ENCODE measurements around the gene IZUMO1. TPM values are rescaled to one million over a fixed set of nuclear protein-coding genes. Genes with fewer than 3 reads are reported as not detected.
"Not testable (repeated sequence)": the region's sequence is repeated elsewhere in the genome, so short reads cannot be mapped to it uniquely, and the experiment has no call there.

Gene IZUMO1
- total RNA-seq, 1 experiment from 2014 or later = not detected

DNA sequence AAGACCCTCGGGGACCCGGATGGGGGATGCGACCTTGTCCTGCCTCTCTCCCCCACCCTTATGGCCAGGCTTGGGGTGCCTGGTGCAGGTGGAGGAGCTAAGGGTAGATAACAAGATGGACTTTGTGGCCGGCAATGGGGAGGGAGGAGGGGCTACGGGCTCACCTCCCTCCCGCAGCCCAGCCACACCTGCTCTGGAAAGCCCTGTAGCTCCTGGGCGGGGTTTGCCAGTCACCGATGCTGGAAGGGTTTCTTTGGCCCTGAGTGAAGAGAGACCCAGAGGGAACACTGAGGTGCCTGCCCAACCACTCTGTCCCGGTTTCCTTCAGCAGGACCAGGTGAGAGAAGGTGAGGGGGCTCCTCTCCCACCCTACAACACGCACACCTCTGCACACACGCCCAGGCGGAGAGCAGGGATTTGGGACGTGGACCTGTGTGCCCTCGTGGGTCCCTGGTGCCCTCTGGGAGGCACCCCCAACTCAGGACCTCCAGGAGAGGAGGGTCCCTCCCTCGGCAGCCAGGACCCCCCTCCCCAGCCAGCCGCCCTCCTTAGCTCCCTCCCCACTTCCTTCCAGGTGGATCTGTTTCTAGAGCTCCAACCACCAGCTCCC is 50.9 kb downstream of the IZUMO1 start, which contains the start of gene FUT2:
TSS of gene FUT2 (plus strand) at position 229 of the 610 bp plus-strand sequence. CDS start 6,986 bp downstream, outside the sequence.
- peaks cover 10% of the 10 kb centered on the region for H3K4me1 ChIP-seq (ENCODE audit: insufficient read depth, low read length, poor library complexity, severe bottlenecking)
- H3K27ac ChIP-seq (ENCODE audit: low read depth, low read length, poor library complexity, severe bottlenecking) = peak within 1 kb of the TSS; percentile 50
- POLR2A ChIA-PET (ENCODE audit: low non-redundant PET) = no interaction called here
- TF ChIP-seq EZH2 (IDR thresholded peaks at IDR 0.05; ENCODE audit: borderline replicate concordance, low read depth, low read length, poor library complexity, severe bottlenecking) (no peak), CTCF (conservative IDR thresholded peaks at IDR 0.05; ENCODE audit: low read depth, low read length) (no peak)
- no peaks in the 10 kb centered on the region for H3K27me3 ChIP-seq (replicated peaks; ENCODE audit: insufficient read depth, low read depth, low read length, poor library complexity)
- no TSS peak for BruUV-seq (replicated peaks)
- intact Hi-C loops (cut with micrococcal nuclease; ENCODE audit: unreplicated experiment) = no loop called here
- no peaks in the 10 kb centered on the region for H3K36me3 ChIP-seq (ENCODE audit: insufficient read depth, low read length, poor library complexity, severe bottlenecking)
- peak within 1 kb of the TSS; percentile 27 for H3K4me3 ChIP-seq (ENCODE audit: low read depth, low read length, poor library complexity, severe bottlenecking)
- CTCF ChIA-PET = no interaction called here
- no peak for DNase-seq (ENCODE audit: low spot score)
- no peaks in the 10 kb centered on the region for H3K9me3 ChIP-seq (ENCODE audit: low read depth, low read length, poor library complexity, severe bottlenecking)

DNA sequence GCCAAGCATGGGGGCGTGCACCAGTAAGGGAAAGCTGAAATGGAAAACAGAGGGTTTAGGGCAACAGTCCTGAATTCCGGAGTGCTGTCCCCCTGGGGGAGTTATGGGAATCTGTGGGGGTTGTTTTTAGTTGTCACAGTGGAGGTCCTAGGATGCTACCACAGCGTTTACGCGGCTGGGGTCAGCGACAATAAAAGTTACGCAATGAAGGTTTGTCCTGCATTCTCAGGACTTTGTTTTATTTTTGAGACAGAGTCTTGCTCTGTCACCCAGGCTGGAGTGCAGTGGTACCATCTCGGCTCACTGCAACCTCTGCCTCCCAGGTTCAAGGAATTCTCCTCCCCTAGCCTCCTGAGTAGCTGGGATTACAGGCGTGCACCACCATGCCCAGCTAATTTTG is 53.1 kb downstream of the IZUMO1 start:
- H3K9me3 ChIP-seq (ENCODE audit: low read depth, low read length, poor library complexity, severe bottlenecking); DNase-seq (ENCODE audit: low spot score); intact Hi-C loops (cut with micrococcal nuclease; ENCODE audit: unreplicated experiment); BruUV-seq (replicated peaks); CTCF ChIA-PET; H3K4me3 ChIP-seq (ENCODE audit: low read depth, low read length, poor library complexity, severe bottlenecking); H3K27ac ChIP-seq (ENCODE audit: low read depth, low read length, poor library complexity, severe bottlenecking); H3K27me3 ChIP-seq (replicated peaks; ENCODE audit: insufficient read depth, low read depth, low read length, poor library complexity); POLR2A ChIA-PET (ENCODE audit: low non-redundant PET); H3K36me3 ChIP-seq (ENCODE audit: insufficient read depth, low read length, poor library complexity, severe bottlenecking): not testable (repeated sequence)
- H3K4me1 ChIP-seq (ENCODE audit: insufficient read depth, low read length, poor library complexity, severe bottlenecking) = peaks cover 10% of the 10 kb centered on the region

Other genes starting within 250 kb of the IZUMO1 start
- gene LMTK3, start 235.1 kb downstream of the IZUMO1 start, total RNA-seq (2021) = 0.52 and 1.0 TPM in 2 replicates
- gene SULT2B1, start 194.7 kb downstream of the IZUMO1 start, total RNA-seq (2021) = 0.24 and 0.60 TPM in 2 replicates
- gene SPACA4, start 140.2 kb downstream of the IZUMO1 start, total RNA-seq (2021) = not detected in 2 replicates
- gene FAM83E, start 131.8 kb downstream of the IZUMO1 start, total RNA-seq (2021) = 5.5 and 6.1 TPM in 2 replicates
- gene RPL18, start 127.7 kb downstream of the IZUMO1 start, total RNA-seq (2021) = 1,417 and 1,448 TPM in 2 replicates
- gene SPHK2, start 127.4 kb downstream of the IZUMO1 start, total RNA-seq (2021) = 38.8 and 43.0 TPM in 2 replicates
- gene DBP, start 109.5 kb downstream of the IZUMO1 start, total RNA-seq (2021) = 14.2 and 22.1 TPM in 2 replicates
- 36.8 and 38.2 TPM in 2 replicates for gene CA11, start 100.7 kb downstream of the IZUMO1 start, total RNA-seq (2021)
- not detected in 2 replicates for gene NTN5, start 73.9 kb downstream of the IZUMO1 start, total RNA-seq (2021)
- not detected in 2 replicates for gene FUT2, start 50.9 kb downstream of the IZUMO1 start, total RNA-seq (2021)
- 4.7 and 5.9 TPM in 2 replicates for gene MAMSTR, start 27.2 kb downstream of the IZUMO1 start, total RNA-seq (2021)
- gene RASIP1, start 6.3 kb downstream of the IZUMO1 start, total RNA-seq (2021) = 3.8 and 5.0 TPM in 2 replicates
- 0.06 and 0.15 TPM in 2 replicates for gene FUT1, start 5.7 kb upstream of the IZUMO1 start, total RNA-seq (2021)
- not detected in 2 replicates for gene FGF21, start 8.6 kb upstream of the IZUMO1 start, total RNA-seq (2021)
- 54.0 and 62.7 TPM in 2 replicates for gene BCAT2, start 64.1 kb upstream of the IZUMO1 start, total RNA-seq (2021)
- gene HSD17B14, start 89.6 kb upstream of the IZUMO1 start, total RNA-seq (2021) = 2.0 and 3.0 TPM in 2 replicates
- 20.7 and 24.1 TPM in 2 replicates for gene PLEKHA4, start 121.7 kb upstream of the IZUMO1 start, total RNA-seq (2021)
- gene PPP1R15A, start 125.5 kb upstream of the IZUMO1 start, total RNA-seq (2021) = 27.6 and 41.2 TPM in 2 replicates
- gene TULP2, start 151.8 kb upstream of the IZUMO1 start, total RNA-seq (2021) = not detected in 2 replicates
- gene NUCB1, start 153.4 kb upstream of the IZUMO1 start, total RNA-seq (2021) = 86.7 and 109 TPM in 2 replicates
- gene DHDH, start 186.8 kb upstream of the IZUMO1 start, total RNA-seq (2021) = not detected in 2 replicates
- gene BAX, start 208.0 kb upstream of the IZUMO1 start, total RNA-seq (2021) = 103 and 112 TPM in 2 replicates
- gene FTL, start 218.4 kb upstream of the IZUMO1 start, total RNA-seq (2021) = 1,330 and 1,983 TPM in 2 replicates
- gene GYS1, start 246.4 kb upstream of the IZUMO1 start, total RNA-seq (2021) = 54.6 and 57.0 TPM in 2 replicates
- 227 and 241 TPM in 2 replicates for gene RUVBL2, start 247.0 kb upstream of the IZUMO1 start, total RNA-seq (2021)